IgD-negative memory B cell (primary cell): Measurements from ENCODE around the gene ZNF654. TPM values are rescaled to one million over a fixed set of nuclear protein-coding genes. Genes with fewer than 3 reads are reported as not detected.
A peak's percentile ranks its signal among the peaks of the same experiment; 100 is the strongest.

Experiments used
- H3K27ac Mint-ChIP-seq, 3 donors: one replicate each; pipeline ENCODE4 v1.8.0; 2020 to 2022; ENCODE audit warnings: mild to moderate bottlenecking in 3 of 3, mixed read lengths in 3 of 3, moderate library complexity in 1 of 3
- H3K27me3 Mint-ChIP-seq: one replicate; pipeline ENCODE4 v1.8.0; 2021; ENCODE audit warnings: mixed read lengths
- H3K36me3 Mint-ChIP-seq: one replicate; pipeline ENCODE4 v1.8.0; 2020; ENCODE audit warnings: mild to moderate bottlenecking, mixed read lengths
- H3K4me1 Mint-ChIP-seq, 3 donors: one replicate each; pipeline ENCODE4 v1.8.0; 2020 to 2022; ENCODE audit warnings: mixed read lengths in 3 of 3, mild to moderate bottlenecking in 1 of 3
- H3K4me3 Mint-ChIP-seq, 4 donors: one replicate each; pipeline ENCODE4 v1.8.0; 2020 to 2022; ENCODE audit warnings: mild to moderate bottlenecking in 4 of 4, mixed read lengths in 4 of 4, moderate library complexity in 3 of 4
- H3K9me3 Mint-ChIP-seq, 3 donors: one replicate each; pipeline ENCODE4 v1.8.0; 2020 to 2021; ENCODE audit warnings: mixed read lengths in 3 of 3, mild to moderate bottlenecking in 1 of 3
- polyA plus RNA-seq: library from polyadenylated mRNA; unstranded; fragments of 300-500 nt; fragmentation: Illumina TruSeq; gene quantifications from one replicate; pipeline ENCODE4 v1.2.3, GENCODE V29; 2021

Gene ZNF654
- polyA plus RNA-seq, 1 donor from 2014 or later = 9.7 TPM

- Mint-ChIP-seq H3K36me3 (peaks cover 5% of the 10 kb centered on the region), H3K9me3 (no peaks in the 10 kb centered on the region), H3K27ac (no peak overlapping the region), H3K4me3 (no peak overlapping the region), H3K4me1 (no peaks in the 10 kb centered on the region), H3K27me3 (no peaks in the 10 kb centered on the region)
Observed at GRCh38 chr3:88141458-88142083, 82.5 kb downstream of the ZNF654 start.

GRCh38 chr3:88142094-88142624 is 83.1 kb downstream of the ZNF654 start:
- no peaks in the 10 kb centered on the region for H3K27me3 Mint-ChIP-seq
- no peak overlapping the region for H3K4me3 Mint-ChIP-seq
- H3K9me3 Mint-ChIP-seq = no peaks in the 10 kb centered on the region
- H3K4me1 Mint-ChIP-seq = no peaks in the 10 kb centered on the region
- H3K27ac Mint-ChIP-seq = peak overlapping the region in 1 of 3 donors; percentile 3
- peaks cover 4% of the 10 kb centered on the region for H3K36me3 Mint-ChIP-seq

GRCh38 chr3:88147261-88147660 is 88.2 kb downstream of the ZNF654 start:
- Mint-ChIP-seq H3K36me3 (no peaks in the 10 kb centered on the region), H3K27me3 (no peaks in the 10 kb centered on the region), H3K4me1 (peaks cover 9 to 21% (median 16%) of the 10 kb centered on the region in 3 donors), H3K27ac (no peak overlapping the region), H3K9me3 (no peaks in the 10 kb centered on the region), H3K4me3 (peak overlapping the region in 1 of 4 donors; percentile 100)

GRCh38 chr3:88148651-88149050 is 89.6 kb downstream of the ZNF654 start:
- H3K27ac Mint-ChIP-seq = peak overlapping the region; percentile 87 to 99 (median 90)
- no peaks in the 10 kb centered on the region for H3K36me3 Mint-ChIP-seq
- no peaks in the 10 kb centered on the region for H3K9me3 Mint-ChIP-seq
- H3K4me3 Mint-ChIP-seq = peak overlapping the region; percentile 87 to 100 (median 96)
- no peaks in the 10 kb centered on the region for H3K27me3 Mint-ChIP-seq
- peaks cover 17 to 28% (median 23%) of the 10 kb centered on the region in 3 donors for H3K4me1 Mint-ChIP-seq

GRCh38 chr3:88149101-88149508 is 90.0 kb downstream of the ZNF654 start:
- Mint-ChIP-seq H3K4me1 (peaks cover 17 to 28% (median 23%) of the 10 kb centered on the region in 3 donors), H3K9me3 (no peaks in the 10 kb centered on the region), H3K27ac (peak overlapping the region; percentile 87 to 99 (median 90)), H3K36me3 (no peaks in the 10 kb centered on the region), H3K27me3 (no peaks in the 10 kb centered on the region), H3K4me3 (peak overlapping the region; percentile 87 to 100 (median 96))

- Mint-ChIP-seq H3K9me3 (no peaks in the 10 kb centered on the region), H3K4me3 (peak within 1 kb of the TSS; percentile 97 to 100 (median 98)), H3K27me3 (no peaks in the 10 kb centered on the region), H3K36me3 (no peaks in the 10 kb centered on the region), H3K4me1 (peaks cover 17 to 31% (median 25%) of the 10 kb centered on the region in 3 donors), H3K27ac (peak within 1 kb of the TSS; percentile 90 to 99 (median 99))
Observed at GRCh38 chr3:88149509-88150362, 90.7 kb downstream of the ZNF654 start, which contains the start of gene C3orf38. Gene C3orf38, plus strand, starts transcription at chr3:88149959. Its CDS starts 94 bp downstream, at chr3:88150053.

- Mint-ChIP-seq H3K4me1 (peaks cover 17 to 31% (median 25%) of the 10 kb centered on the region in 3 donors), H3K4me3 (peak overlapping the region; percentile 97 to 100 (median 98)), H3K36me3 (no peaks in the 10 kb centered on the region), H3K27ac (peak overlapping the region; percentile 90 to 99 (median 99)), H3K9me3 (no peaks in the 10 kb centered on the region), H3K27me3 (no peaks in the 10 kb centered on the region)
Observed at GRCh38 chr3:88150371-88150770, 91.3 kb downstream of the ZNF654 start.

GRCh38 chr3:88150806-88151205 is 91.8 kb downstream of the ZNF654 start:
- H3K36me3 Mint-ChIP-seq = no peaks in the 10 kb centered on the region
- H3K4me3 Mint-ChIP-seq = peak overlapping the region; percentile 97 to 100 (median 98)
- H3K4me1 Mint-ChIP-seq = peaks cover 17 to 34% (median 27%) of the 10 kb centered on the region in 3 donors
- no peaks in the 10 kb centered on the region for H3K27me3 Mint-ChIP-seq
- no peaks in the 10 kb centered on the region for H3K9me3 Mint-ChIP-seq
- H3K27ac Mint-ChIP-seq = peak overlapping the region; percentile 90 to 99 (median 99)

- no peaks in the 10 kb centered on the region for H3K27me3 Mint-ChIP-seq
- H3K27ac Mint-ChIP-seq = peak overlapping the region in 2 of 3 donors; percentile 52 to 90
- H3K36me3 Mint-ChIP-seq = peaks cover under 1% of the 10 kb centered on the region
- H3K4me3 Mint-ChIP-seq = peak overlapping the region; percentile 97 to 100 (median 98)
- H3K9me3 Mint-ChIP-seq = no peaks in the 10 kb centered on the region
- peaks cover 17 to 39% (median 32%) of the 10 kb centered on the region in 3 donors for H3K4me1 Mint-ChIP-seq
Observed at GRCh38 chr3:88151358-88151757, 92.3 kb downstream of the ZNF654 start.

- H3K9me3 Mint-ChIP-seq = no peaks in the 10 kb centered on the region
- H3K27ac Mint-ChIP-seq = peak overlapping the region in 1 of 3 donors; percentile 90
- H3K36me3 Mint-ChIP-seq = peaks cover 7% of the 10 kb centered on the region
- H3K4me3 Mint-ChIP-seq = peak overlapping the region; percentile 70 to 100 (median 92)
- no peaks in the 10 kb centered on the region for H3K27me3 Mint-ChIP-seq
- peaks cover 22 to 49% (median 40%) of the 10 kb centered on the region in 3 donors for H3K4me1 Mint-ChIP-seq
Observed at GRCh38 chr3:88152841-88153240, 93.8 kb downstream of the ZNF654 start.

GRCh38 chr3:88166419-88166971 is 107.4 kb downstream of the ZNF654 start:
- no peak overlapping the region for H3K27ac Mint-ChIP-seq
- peaks cover 11% of the 10 kb centered on the region for H3K36me3 Mint-ChIP-seq
- no peak overlapping the region for H3K4me3 Mint-ChIP-seq
- peaks cover 0 to 24% (median 15%) of the 10 kb centered on the region in 3 donors for H3K4me1 Mint-ChIP-seq
- no peaks in the 10 kb centered on the region for H3K9me3 Mint-ChIP-seq
- no peaks in the 10 kb centered on the region for H3K27me3 Mint-ChIP-seq

- H3K4me1 Mint-ChIP-seq = peaks cover 0 to 22% (median 15%) of the 10 kb centered on the region in 3 donors
- no peaks in the 10 kb centered on the region for H3K9me3 Mint-ChIP-seq
- H3K4me3 Mint-ChIP-seq = no peak overlapping the region
- H3K27me3 Mint-ChIP-seq = no peaks in the 10 kb centered on the region
- peaks cover 12% of the 10 kb centered on the region for H3K36me3 Mint-ChIP-seq
- no peak overlapping the region for H3K27ac Mint-ChIP-seq
Observed at GRCh38 chr3:88167173-88167572, 108.1 kb downstream of the ZNF654 start.

- Mint-ChIP-seq H3K27me3 (no peaks in the 10 kb centered on the region), H3K9me3 (no peaks in the 10 kb centered on the region), H3K4me3 (no peak overlapping the region), H3K36me3 (peaks cover 13% of the 10 kb centered on the region), H3K27ac (no peak overlapping the region), H3K4me1 (peaks cover 0 to 17% (median 14%) of the 10 kb centered on the region in 3 donors)
Observed at GRCh38 chr3:88167704-88168103, 108.6 kb downstream of the ZNF654 start.

- Mint-ChIP-seq H3K4me1 (peaks cover 0 to 14% (median 10%) of the 10 kb centered on the region in 3 donors), H3K9me3 (no peaks in the 10 kb centered on the region), H3K36me3 (peaks cover 14% of the 10 kb centered on the region), H3K27me3 (no peaks in the 10 kb centered on the region), H3K4me3 (no peak overlapping the region), H3K27ac (no peak overlapping the region)
Observed at GRCh38 chr3:88168171-88168570, 109.1 kb downstream of the ZNF654 start.
